GM12865 (cell line): ENCODE results near the gene HUS1.
A peak's percentile ranks its signal among the peaks of the same experiment; 100 is the strongest.

Experiments
- DNase-seq: peaks from one replicate; pipeline ENCODE4 v3.0.0; 2010; ENCODE audit warnings: low read depth
- H3K4me3 ChIP-seq: 2 replicates; pipeline ENCODE4 v1.5.1; 2011; ENCODE audit warnings: mild to moderate bottlenecking, low read depth, low read length, control low read depth
- TF ChIP-seq, protein P1 (sequence below): IDR thresholded peaks from 2 replicates; pipeline ENCODE4 v1.5.1; 2011; ENCODE audit warnings: low read length, control low read depth, low read depth, inconsistent platforms; ENCODE audit not compliant: insufficient read depth; ENCODE audit errors: missing control alignments

The HUS1 gene

GRCh38 chr7:47940088-47941013 is 39.1 kb downstream of the HUS1 start:
- DNase-seq, result no peak
- no peak overlapping the region for H3K4me3 ChIP-seq
- TF ChIP-seq, protein P1, sequence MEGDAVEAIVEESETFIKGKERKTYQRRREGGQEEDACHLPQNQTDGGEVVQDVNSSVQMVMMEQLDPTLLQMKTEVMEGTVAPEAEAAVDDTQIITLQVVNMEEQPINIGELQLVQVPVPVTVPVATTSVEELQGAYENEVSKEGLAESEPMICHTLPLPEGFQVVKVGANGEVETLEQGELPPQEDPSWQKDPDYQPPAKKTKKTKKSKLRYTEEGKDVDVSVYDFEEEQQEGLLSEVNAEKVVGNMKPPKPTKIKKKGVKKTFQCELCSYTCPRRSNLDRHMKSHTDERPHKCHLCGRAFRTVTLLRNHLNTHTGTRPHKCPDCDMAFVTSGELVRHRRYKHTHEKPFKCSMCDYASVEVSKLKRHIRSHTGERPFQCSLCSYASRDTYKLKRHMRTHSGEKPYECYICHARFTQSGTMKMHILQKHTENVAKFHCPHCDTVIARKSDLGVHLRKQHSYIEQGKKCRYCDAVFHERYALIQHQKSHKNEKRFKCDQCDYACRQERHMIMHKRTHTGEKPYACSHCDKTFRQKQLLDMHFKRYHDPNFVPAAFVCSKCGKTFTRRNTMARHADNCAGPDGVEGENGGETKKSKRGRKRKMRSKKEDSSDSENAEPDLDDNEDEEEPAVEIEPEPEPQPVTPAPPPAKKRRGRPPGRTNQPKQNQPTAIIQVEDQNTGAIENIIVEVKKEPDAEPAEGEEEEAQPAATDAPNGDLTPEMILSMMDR, result no peak

DNA sequence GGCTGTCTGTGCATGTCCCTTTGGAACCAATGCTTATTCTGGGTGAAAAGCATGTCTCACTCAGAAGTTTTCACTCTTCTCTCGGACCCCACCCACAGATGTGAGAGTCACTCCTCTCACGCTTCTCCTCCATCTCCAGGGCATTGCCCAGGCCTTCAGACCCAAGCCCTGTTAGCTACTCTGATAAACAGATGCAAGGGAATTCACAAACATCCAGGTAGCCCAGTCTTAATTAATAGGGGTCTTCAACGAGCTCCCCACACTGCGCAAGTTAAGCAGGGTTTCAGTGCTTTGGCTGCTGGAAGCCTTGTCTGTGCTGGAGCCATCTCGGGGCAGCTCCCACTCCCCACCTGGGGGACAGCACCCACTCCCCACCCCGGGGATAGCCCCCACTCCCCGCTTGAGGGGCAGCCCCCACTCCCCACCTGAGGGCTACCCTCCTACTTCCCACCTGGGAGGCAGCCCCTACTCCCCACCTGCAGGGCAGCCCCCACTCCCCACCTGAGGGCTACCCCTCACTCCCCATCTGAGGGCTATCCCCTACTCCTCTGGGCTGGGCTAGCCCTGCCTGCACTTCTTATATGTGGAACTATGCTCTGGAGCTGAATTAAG is 39.9 kb downstream of the HUS1 start:
- DNase-seq, result no peak
- H3K4me3 ChIP-seq, result no peak overlapping the region
- TF ChIP-seq, protein P1, result no peak

GRCh38 chr7:47938574-47939165 is 40.7 kb downstream of the HUS1 start:
- DNase-seq, result peak; percentile 50
- no peak overlapping the region for H3K4me3 ChIP-seq
- TF ChIP-seq, protein P1, result peak; percentile 14

DNA sequence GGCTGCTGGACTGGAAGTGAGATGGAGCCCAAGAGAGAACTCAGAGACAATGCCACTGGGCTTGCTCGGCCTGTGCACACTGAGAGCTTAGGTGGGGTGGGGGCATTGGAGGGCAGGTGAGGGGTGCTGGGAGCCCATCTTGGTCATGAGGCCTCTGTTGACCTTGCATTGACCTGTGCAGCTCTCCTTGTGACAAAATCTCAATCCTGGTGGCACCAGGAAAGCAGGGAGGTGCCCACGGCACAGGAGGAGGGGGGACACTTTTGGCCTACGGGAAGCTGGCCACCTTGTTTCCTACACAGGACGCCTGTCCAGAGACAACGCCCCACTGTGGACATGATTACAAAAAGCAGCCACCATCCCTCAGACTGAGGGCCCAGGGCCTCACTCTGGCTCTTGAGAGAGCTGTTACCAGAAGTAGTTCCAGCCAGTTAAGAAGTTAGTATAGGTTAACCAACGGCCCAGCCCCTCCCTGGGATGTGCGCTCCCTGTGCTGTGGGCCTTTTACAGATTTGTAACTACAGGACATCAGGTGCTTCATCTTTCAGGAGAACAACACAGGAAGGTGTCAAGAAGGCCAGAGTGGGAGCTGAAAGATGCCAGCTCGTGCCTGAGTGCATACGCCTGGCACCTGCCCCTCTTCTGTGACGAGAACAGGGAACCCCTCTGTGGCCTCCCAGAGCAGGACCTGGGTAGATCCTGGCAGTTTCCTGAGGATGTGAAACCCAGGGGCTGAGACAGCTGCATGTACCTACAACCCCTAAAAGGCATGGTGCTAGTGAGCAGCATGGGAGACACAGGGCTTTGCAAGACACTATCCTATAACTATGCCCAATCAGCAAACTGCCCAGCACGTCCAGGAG is 41.5 kb downstream of the HUS1 start:
- peak; percentile 81 for DNase-seq
- H3K4me3 ChIP-seq, result peak overlapping the region; percentile 8; the same call in 1 of the 2 replicates
- TF ChIP-seq, protein P1, result no peak

DNA sequence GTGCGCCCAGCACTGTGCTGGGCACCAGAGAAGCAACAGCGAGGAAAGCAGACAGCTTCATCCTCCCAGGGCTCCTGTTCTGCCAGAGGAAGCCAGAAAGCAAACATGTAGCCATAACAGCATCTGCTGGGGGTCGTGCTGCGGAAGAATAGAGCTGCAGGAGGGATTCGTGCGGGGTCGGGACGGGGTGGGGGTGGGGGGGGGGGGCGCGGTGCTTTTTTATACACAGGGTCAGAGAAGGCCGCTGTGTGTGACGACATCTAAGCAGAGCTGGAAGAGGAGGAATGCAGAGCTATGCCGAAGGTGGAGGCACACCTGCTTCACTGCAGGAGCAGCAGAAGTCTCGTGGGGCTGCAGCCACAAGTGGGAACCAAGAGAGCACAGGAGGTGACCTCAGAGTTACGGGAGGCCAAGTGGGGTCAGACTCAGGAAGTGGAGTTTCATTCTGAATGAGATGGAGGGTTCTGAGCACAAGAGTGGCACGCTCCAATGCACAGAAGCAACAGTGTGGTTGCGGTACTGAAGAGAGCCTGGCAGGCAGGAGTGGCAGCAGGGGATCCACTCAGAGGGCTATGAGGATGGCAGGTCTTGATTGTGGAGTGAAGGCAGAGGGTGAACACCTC is 42.2 kb downstream of the HUS1 start:
- H3K4me3 ChIP-seq, result peak overlapping the region; percentile 30; the same call in 1 of the 2 replicates
- TF ChIP-seq, protein P1, result no peak
- peak; percentile 96 for DNase-seq

DNA sequence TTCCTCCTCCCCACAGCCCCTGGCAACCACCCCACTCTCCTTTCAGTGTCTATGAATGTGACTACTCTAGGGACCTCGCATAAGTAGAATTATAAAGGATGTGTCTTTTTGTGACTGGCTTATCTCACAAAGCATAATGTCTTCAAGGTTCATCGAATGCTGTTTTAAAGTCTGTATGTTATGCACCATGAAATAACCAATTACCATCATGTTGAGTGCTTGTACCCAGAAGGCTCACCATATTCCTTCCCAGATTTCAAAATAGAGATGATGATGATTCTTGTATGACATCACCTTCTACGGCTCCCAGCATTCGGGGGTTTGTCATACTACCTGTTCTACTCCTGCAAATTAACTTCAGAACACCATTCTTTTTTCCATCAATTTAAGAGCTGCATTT is 43.1 kb downstream of the HUS1 start:
- TF ChIP-seq, protein P1, result no peak
- no peak overlapping the region for H3K4me3 ChIP-seq

More for the DNA sequence above, 43.1 kb downstream of the HUS1 start:
- DNase-seq, result no peak
